H1 (cell line): ENCODE data around the gene LOC101059915.

ENCODE experiments used
- CTCF ChIA-PET: fragments of 300-600 bp; sonication (Branson Sonifier 250); formaldehyde crosslinking; loops from one replicate; lab custom pipeline; 2021; ENCODE audit not compliant: partially characterized antibody; lab: Charles Lee
- POLR2A ChIA-PET: fragments of 300-600 bp; sonication (Branson Sonifier 250); formaldehyde crosslinking; loops from one replicate; lab custom pipeline; 2021; ENCODE audit warnings: inconsistent platforms; ENCODE audit not compliant: partially characterized antibody; lab: Charles Lee
- DNase-seq, 2 experiments: peaks; one replicate each; pipeline versions ENCODE4 v3.0.0 to v3.0.0-alpha.2; 2010 to 2022; ENCODE audit warnings: low spot score in 2 of 2, low read depth in 1 of 2, mixed read lengths in 1 of 2
- FAIRE-seq: peaks from 2 replicates; lab custom pipeline; 2011; peaks lifted over from hg19 to GRCh38; lab: Jason Lieb, UNC
- H2AFZ ChIP-seq: 2 replicates; pipeline ENCODE4 v1.8.1; 2012; ENCODE audit warnings: low read length, inconsistent platforms
- H2AK5ac ChIP-seq: 2 replicates; pipeline ENCODE4 v1.6.1; 2013; ENCODE audit warnings: low read depth, low read length
- H2BK120ac ChIP-seq: replicated peaks from 2 replicates; pipeline ENCODE3; 2013; ENCODE audit warnings: low read depth, low read length, inconsistent platforms
- H2BK12ac ChIP-seq: 2 replicates; pipeline ENCODE4 v1.6.1; 2013; ENCODE audit warnings: low read depth, low read length
- H2BK15ac ChIP-seq: 2 replicates; pipeline ENCODE4 v1.6.1; 2013; ENCODE audit warnings: low read length
- H2BK20ac ChIP-seq: 2 replicates; pipeline ENCODE4 v1.6.1; 2013; ENCODE audit warnings: low read length
- H2BK5ac ChIP-seq: 2 replicates; pipeline ENCODE4 v1.6.1; 2013; ENCODE audit warnings: low read depth, low read length
- H3K14ac ChIP-seq: 2 replicates; pipeline ENCODE4 v1.6.1; 2013; ENCODE audit warnings: inconsistent platforms; ENCODE audit not compliant: insufficient read length
- H3K18ac ChIP-seq: 2 replicates; pipeline ENCODE4 v1.6.1; 2013; ENCODE audit warnings: low read length; ENCODE audit errors: extremely low read depth
- H3K23ac ChIP-seq: 2 replicates; pipeline ENCODE4 v1.6.1; 2013; ENCODE audit warnings: inconsistent platforms; ENCODE audit not compliant: insufficient read length
- H3K23me2 ChIP-seq: 2 replicates; pipeline ENCODE4 v1.6.1; 2013; ENCODE audit warnings: low read depth, low read length
- H3K27ac ChIP-seq: 2 replicates; pipeline ENCODE4 v1.6.1; 2011; ENCODE audit warnings: low read depth, low read length, inconsistent platforms
- H3K27me3 ChIP-seq, 4 experiments: replicated peaks in 1 of 4; 1 replicate in 1 of 4; 2 replicates in 3 of 4; pipeline versions ENCODE4 v1.6.1 to v1.8.1; 2011 to 2013; ENCODE audit warnings: low read length in 3 of 4, mild to moderate bottlenecking in 3 of 4, inconsistent platforms in 2 of 4, mixed read lengths in 2 of 4, moderate library complexity in 1 of 4; ENCODE audit not compliant: control insufficient read depth in 3 of 4, insufficient read depth in 3 of 4; ENCODE audit errors: extremely low read depth in 1 of 4
- H3K36me3 ChIP-seq, 4 experiments: 2 replicates each; pipeline versions ENCODE4 v1.6.1 to v1.8.1; 2011 to 2013; ENCODE audit warnings: mild to moderate bottlenecking in 4 of 4, low read length in 3 of 4, moderate library complexity in 2 of 4, control low read depth in 1 of 4, inconsistent platforms in 1 of 4; ENCODE audit not compliant: insufficient read depth in 4 of 4, control insufficient read depth in 2 of 4
- H3K4ac ChIP-seq: replicated peaks from 2 replicates; pipeline ENCODE3; 2013; ENCODE audit warnings: low read length, low read depth, mixed read lengths, inconsistent platforms; ENCODE audit not compliant: insufficient read length
- H3K4me1 ChIP-seq, 4 experiments: replicated peaks in 1 of 4; 1 replicate in 1 of 4; 2 replicates in 3 of 4; pipeline versions ENCODE4 v1.6.1 to v1.8.1; 2011 to 2013; ENCODE audit warnings: low read length in 3 of 4, inconsistent platforms in 2 of 4, mixed read lengths in 1 of 4; ENCODE audit not compliant: insufficient read depth in 4 of 4, control insufficient read depth in 3 of 4
- H3K4me2 ChIP-seq, 2 experiments: 2 replicates each; pipeline versions ENCODE4 v1.6.1 to v1.8.1; 2011 to 2013; ENCODE audit warnings: low read depth in 2 of 2, low read length in 2 of 2, control low read depth in 1 of 2, inconsistent platforms in 1 of 2, mild to moderate bottlenecking in 1 of 2; ENCODE audit not compliant: insufficient read depth in 1 of 2
- H3K4me3 ChIP-seq, 4 experiments: fragments of 200-600, 300-600 bp in 1 of 4; sonication (generic), shearing (Covaris generic), sonication (Bioruptor Twin) in 1 of 4; 2 replicates each; pipeline versions ENCODE4 v1.5.1 to v1.8.1; 2011 to 2016; ENCODE audit warnings: low read length in 4 of 4, low read depth in 3 of 4, control low read depth in 2 of 4, inconsistent platforms in 2 of 4, mild to moderate bottlenecking in 2 of 4, mixed read lengths in 1 of 4, moderate library complexity in 1 of 4; ENCODE audit not compliant: insufficient read depth in 2 of 4; ENCODE audit errors: extremely low read depth in 1 of 4
- H3K56ac ChIP-seq: replicated peaks from 2 replicates; pipeline ENCODE3; 2013; ENCODE audit warnings: low read depth, mild to moderate bottlenecking, mixed read lengths, low read length, inconsistent platforms; ENCODE audit not compliant: insufficient read length
- H3K79me1 ChIP-seq: 2 replicates; pipeline ENCODE4 v1.6.1; 2013; ENCODE audit warnings: low read depth, low read length, control low read depth
- H3K79me2 ChIP-seq, 2 experiments: 2 replicates each; pipeline versions ENCODE4 v1.6.1 to v1.8.1; 2012 to 2013; ENCODE audit warnings: low read length in 2 of 2, mild to moderate bottlenecking in 2 of 2, inconsistent platforms in 1 of 2; ENCODE audit not compliant: insufficient read depth in 2 of 2, control insufficient read depth in 1 of 2
- H3K9ac ChIP-seq, 4 experiments: replicated peaks in 1 of 4; 1 replicate in 1 of 4; 2 replicates in 3 of 4; pipeline versions ENCODE4 v1.6.1 to v1.8.1; 2011 to 2013; ENCODE audit warnings: low read depth in 3 of 4, low read length in 3 of 4, control low read depth in 2 of 4, mild to moderate bottlenecking in 2 of 4, moderate library complexity in 2 of 4, inconsistent platforms in 1 of 4; ENCODE audit errors: extremely low read depth in 1 of 4
- H3K9me3 ChIP-seq, 2 experiments: 2 replicates each; pipeline versions ENCODE4 v1.6.1 to v1.8.1; 2012 to 2013; ENCODE audit warnings: mild to moderate bottlenecking in 2 of 2, moderate library complexity in 2 of 2, control low read depth in 1 of 2, inconsistent platforms in 1 of 2, low read depth in 1 of 2, low read length in 1 of 2, mixed read lengths in 1 of 2; ENCODE audit not compliant: insufficient read depth in 2 of 2
- H4K20me1 ChIP-seq, 2 experiments: replicated peaks in 1 of 2; 2 replicates each; pipeline versions ENCODE3 to v1.8.1; 2011 to 2013; ENCODE audit warnings: inconsistent platforms in 2 of 2, low read length in 2 of 2, mild to moderate bottlenecking in 1 of 2; ENCODE audit not compliant: insufficient read depth in 2 of 2, control insufficient read depth in 1 of 2
- H4K5ac ChIP-seq: 2 replicates; pipeline ENCODE4 v1.6.1; 2013; ENCODE audit warnings: low read length, low read depth, mixed read lengths, inconsistent platforms; ENCODE audit not compliant: insufficient read length
- H4K8ac ChIP-seq: 2 replicates; pipeline ENCODE4 v1.8.0; 2013; ENCODE audit warnings: mild to moderate bottlenecking, moderate library complexity, low read length, inconsistent platforms; ENCODE audit not compliant: insufficient read depth; ENCODE audit errors: extremely low read depth
- H4K91ac ChIP-seq: replicated peaks from 2 replicates; pipeline ENCODE3; 2013; ENCODE audit warnings: low read length, mixed read lengths, inconsistent platforms; ENCODE audit not compliant: insufficient read length
- CHD2 ChIP-seq: IDR thresholded peaks from 2 replicates; pipeline ENCODE4 v1.6.1; 2012; ENCODE audit warnings: low read length, improper control_type of control experiment
- TAF7 ChIP-seq: optimal IDR thresholded peaks from 2 replicates; pipeline ENCODE3; 2011; ENCODE audit warnings: low read depth, mild to moderate bottlenecking, inconsistent platforms, low read length, moderate library complexity, borderline replicate concordance
- ZNF274 ChIP-seq: IDR thresholded peaks from 2 replicates; pipeline ENCODE4 v1.7.0; 2012; ENCODE audit warnings: low read length, borderline replicate concordance; ENCODE audit errors: extremely low read depth
- WGBS, 2 experiments: shearing (Covaris generic) in 1 of 2; methylation state at CpG; one replicate each; pipeline versions ENCODE4 v1.1.6 to v1.1.7; 2013 to 2015; ENCODE audit warnings: low lambda C conversion rate in 2 of 2, mixed read lengths in 2 of 2, inconsistent platforms in 1 of 2, low coverage in 1 of 2, missing lambda C conversion rate in 1 of 2; ENCODE audit not compliant: insufficient replicate concordance in 2 of 2, insufficient coverage in 1 of 2, insufficient read length in 1 of 2; ENCODE audit errors: extremely low coverage in 1 of 2, missing lambda C conversion rate in 1 of 2; 5-methylcytosine and 5-hydroxymethylcytosine counted together

LOC101059915 gene

GRCh38 chrX:71664889-71665491 lies 2.4 kb upstream of the LOC101059915 start:
- no peaks in the 10 kb centered on the region for H3K4me1 ChIP-seq
- no peaks in the 10 kb centered on the region for H3K27me3 ChIP-seq
- no peak overlapping the region for H3K4ac ChIP-seq
- no peak overlapping the region for H2BK15ac ChIP-seq
- H4K5ac ChIP-seq: no peak overlapping the region
- H4K91ac ChIP-seq: no peak overlapping the region
- FAIRE-seq: no peak
- H2BK5ac ChIP-seq: no peak overlapping the region
- H3K4me2 ChIP-seq: no peak overlapping the region
- H3K36me3 ChIP-seq: no peaks in the 10 kb centered on the region
- no peak overlapping the region for H3K9ac ChIP-seq
- H3K23ac ChIP-seq: no peak overlapping the region
- H2AFZ ChIP-seq: no peak overlapping the region
- no peak overlapping the region for H3K27ac ChIP-seq
- H2AK5ac ChIP-seq: no peak overlapping the region
- H4K8ac ChIP-seq: no peak overlapping the region
- ChIA-PET POLR2A (no interaction called here), CTCF (interaction anchor here (0.7 to 1.2 kb wide), 3 partner anchors 39 to 84 kb away, joined by 3 to 4 read pairs (median 3); no protein-coding TSS in a partner anchor)
- no peak overlapping the region for H2BK120ac ChIP-seq
- no peak for DNase-seq
- H3K4me3 ChIP-seq: no peak overlapping the region
- no peaks in the 10 kb centered on the region for H3K79me2 ChIP-seq
- no peaks in the 10 kb centered on the region for H3K23me2 ChIP-seq
- no peaks in the 10 kb centered on the region for H3K9me3 ChIP-seq
- H3K56ac ChIP-seq: no peak overlapping the region
- no peak overlapping the region for H2BK12ac ChIP-seq
- no peaks in the 10 kb centered on the region for H3K79me1 ChIP-seq
- no peak overlapping the region for H3K18ac ChIP-seq
- 100% methylated on average over 5 of the region's 16 CpGs; no CpG with 5 or more reads in 1 of the 2 experiments for WGBS, 2 experiments
- no peak overlapping the region for H2BK20ac ChIP-seq
- H4K20me1 ChIP-seq: no peaks in the 10 kb centered on the region
- no peak overlapping the region for H3K14ac ChIP-seq
- no peak for TF ChIP-seq ZNF274
- TF ChIP-seq CHD2: no peak
- TF ChIP-seq TAF7: no peak
